H9 (cell line): ENCODE measurements around the gene NEURL3. TPM values are rescaled to one million over a fixed set of nuclear protein-coding genes. Genes with fewer than 3 reads are reported as not detected.

Experiments used
- DNase-seq: peaks from one replicate; pipeline ENCODE4 v3.0.0-alpha.2; 2017
- H2AFZ ChIP-seq: one replicate; pipeline ENCODE4 v1.6.1; 2013; ENCODE audit warnings: mild to moderate bottlenecking, low read length, control low read depth, moderate library complexity
- H2AK5ac ChIP-seq: 2 replicates; pipeline ENCODE4 v1.6.1; 2013; ENCODE audit warnings: low read length, control low read depth, mixed read lengths; ENCODE audit not compliant: insufficient read length
- H2BK120ac ChIP-seq: one replicate; pipeline ENCODE4 v1.6.1; 2013; ENCODE audit warnings: low read depth, mild to moderate bottlenecking, low read length, control low read depth, inconsistent platforms; ENCODE audit not compliant: poor library complexity, severe bottlenecking
- H2BK12ac ChIP-seq: 2 replicates; pipeline ENCODE4 v1.6.1; 2013; ENCODE audit warnings: low read length, control low read depth, mixed read lengths, low read depth; ENCODE audit not compliant: insufficient read length
- H2BK15ac ChIP-seq: 2 replicates; pipeline ENCODE4 v1.6.1; 2013; ENCODE audit warnings: low read depth, low read length, control low read depth
- H2BK20ac ChIP-seq: one replicate; pipeline ENCODE4 v1.6.1; 2013; ENCODE audit warnings: low read depth, mild to moderate bottlenecking, low read length, control low read depth, inconsistent platforms; ENCODE audit not compliant: poor library complexity, severe bottlenecking
- H2BK5ac ChIP-seq: 2 replicates; pipeline ENCODE4 v1.6.1; 2013; ENCODE audit warnings: low read length, control low read depth, mixed read lengths; ENCODE audit not compliant: insufficient read length
- H3K14ac ChIP-seq: 2 replicates; pipeline ENCODE4 v1.6.1; 2013; ENCODE audit warnings: low read length, control low read depth; ENCODE audit not compliant: insufficient read depth
- H3K18ac ChIP-seq: 2 replicates; pipeline ENCODE4 v1.6.1; 2013; ENCODE audit warnings: low read depth, mild to moderate bottlenecking, mixed read lengths, low read length, control low read depth; ENCODE audit not compliant: insufficient read length
- H3K23ac ChIP-seq: 2 replicates; pipeline ENCODE4 v1.6.1; 2013; ENCODE audit warnings: low read length, control low read depth, mixed read lengths, low read depth; ENCODE audit not compliant: insufficient read length
- H3K23me2 ChIP-seq: 2 replicates; pipeline ENCODE4 v1.6.1; 2013; ENCODE audit warnings: low read depth, mild to moderate bottlenecking, mixed read lengths, low read length, control low read depth; ENCODE audit not compliant: insufficient read length, poor library complexity, severe bottlenecking
- H3K27ac ChIP-seq: 2 replicates; pipeline ENCODE4 v1.5.1; 2013; ENCODE audit warnings: low read length, control low read depth, mixed read lengths, low read depth; ENCODE audit not compliant: insufficient read length
- H3K27me3 ChIP-seq: 2 replicates; pipeline ENCODE4 v1.6.1; 2013; ENCODE audit warnings: low read length, control low read depth, inconsistent platforms; ENCODE audit not compliant: insufficient read depth
- H3K4ac ChIP-seq: 2 replicates; pipeline ENCODE4 v1.6.1; 2013; ENCODE audit warnings: low read depth, mild to moderate bottlenecking, control low read depth, inconsistent platforms, low read length, moderate library complexity
- H3K4me1 ChIP-seq: 2 replicates; pipeline ENCODE4 v1.6.1; 2013; ENCODE audit warnings: low read length, control low read depth, inconsistent platforms; ENCODE audit not compliant: insufficient read depth
- H3K4me2 ChIP-seq: 2 replicates; pipeline ENCODE4 v1.6.1; 2013; ENCODE audit warnings: low read length, control low read depth, mixed read lengths; ENCODE audit not compliant: insufficient read length, insufficient read depth
- H3K56ac ChIP-seq: 2 replicates; pipeline ENCODE4 v1.6.1; 2013; ENCODE audit warnings: low read depth, mild to moderate bottlenecking, mixed read lengths, low read length, control low read depth; ENCODE audit not compliant: insufficient read length
- H3K79me1 ChIP-seq: 2 replicates; pipeline ENCODE4 v1.6.1; 2013; ENCODE audit warnings: low read depth, mild to moderate bottlenecking, moderate library complexity, low read length, control low read depth, inconsistent platforms; ENCODE audit not compliant: insufficient read depth, poor library complexity, severe bottlenecking
- H3K79me2 ChIP-seq: 2 replicates; pipeline ENCODE4 v1.6.1; 2013; ENCODE audit warnings: low read length, control low read depth, inconsistent platforms; ENCODE audit not compliant: insufficient read depth
- H3K9ac ChIP-seq: 2 replicates; pipeline ENCODE4 v1.6.1; 2013; ENCODE audit warnings: low read length, control low read depth, mixed read lengths; ENCODE audit not compliant: insufficient read length; ENCODE audit errors: extremely low read depth
- H3K9me3 ChIP-seq: one replicate; pipeline ENCODE4 v1.6.1; 2013; ENCODE audit warnings: low read depth, low read length, inconsistent platforms; ENCODE audit not compliant: control insufficient read depth
- H3T11ph ChIP-seq: one replicate; pipeline ENCODE4 v1.6.1; 2013; ENCODE audit warnings: mild to moderate bottlenecking, low read length, control low read depth, inconsistent platforms
- H4K20me1 ChIP-seq: one replicate; pipeline ENCODE4 v1.6.1; 2013; ENCODE audit not compliant: control insufficient read depth, insufficient read length, insufficient read depth
- H4K5ac ChIP-seq: 2 replicates; pipeline ENCODE4 v1.6.1; 2013; ENCODE audit warnings: low read depth, mild to moderate bottlenecking, mixed read lengths, low read length, control low read depth; ENCODE audit not compliant: insufficient read length
- H4K8ac ChIP-seq: replicated peaks from 2 replicates; pipeline ENCODE4 v1.6.1; 2013; ENCODE audit warnings: low read length, control low read depth, mixed read lengths, low read depth; ENCODE audit not compliant: insufficient read length
- H4K91ac ChIP-seq: 2 replicates; pipeline ENCODE4 v1.6.1; 2013; ENCODE audit warnings: low read depth, mild to moderate bottlenecking, moderate library complexity, mixed read lengths, low read length, control low read depth; ENCODE audit not compliant: insufficient read length
- H3K27ac Mint-ChIP-seq, 3 experiments: 2 replicates in 2 of 3; 3 replicates in 1 of 3; pipeline ENCODE4 v1.8.0; 2020 to 2021; ENCODE audit warnings: mixed read lengths in 3 of 3, mild to moderate bottlenecking in 1 of 3, moderate library complexity in 1 of 3
- H3K27me3 Mint-ChIP-seq: 2 replicates; pipeline ENCODE4 v1.8.0; 2021; ENCODE audit warnings: low read depth, mild to moderate bottlenecking, moderate library complexity, mixed read lengths
- H3K36me3 Mint-ChIP-seq, 3 experiments: 2 replicates in 2 of 3; 3 replicates in 1 of 3; pipeline ENCODE4 v1.8.0; 2020 to 2021; ENCODE audit warnings: low read depth in 3 of 3, mixed read lengths in 3 of 3; ENCODE audit not compliant: insufficient read depth in 1 of 3
- H3K4me1 Mint-ChIP-seq, 2 experiments: 2 replicates each; pipeline ENCODE4 v1.8.0; 2020; ENCODE audit warnings: mixed read lengths in 2 of 2
- H3K4me3 Mint-ChIP-seq, 2 experiments: 2 replicates in 1 of 2; 3 replicates in 1 of 2; pipeline ENCODE4 v1.8.0; 2020 to 2021; ENCODE audit warnings: mild to moderate bottlenecking in 2 of 2, mixed read lengths in 2 of 2, moderate library complexity in 1 of 2
- H3K9me3 Mint-ChIP-seq, 2 experiments: 2 replicates in 1 of 2; 3 replicates in 1 of 2; pipeline ENCODE4 v1.8.0; 2020; ENCODE audit warnings: mild to moderate bottlenecking in 2 of 2, mixed read lengths in 2 of 2, moderate library complexity in 1 of 2
- WGBS: extraction: QIAGEN DNeasy Blood & Tissue Kit; methylation state at CpG from one replicate; pipeline ENCODE4 v1.1.7; 2013; ENCODE audit warnings: missing lambda C conversion rate, low lambda C conversion rate, mixed read lengths; ENCODE audit not compliant: insufficient read length; ENCODE audit errors: extremely low coverage; 5-methylcytosine and 5-hydroxymethylcytosine counted together
- total RNA-seq: library from RNA; stranded (reverse); gene quantifications from 2 replicates; pipeline ENCODE4 v1.2.1, GENCODE V29; 2021
- TF ChIP-seq, protein P1 (sequence below): fragments of 200-600 bp; sonication (generic); conservative IDR thresholded peaks from 3 replicates; pipeline ENCODE4 v1.8.0; 2021; ENCODE audit warnings: antibody characterized with exemption, mild to moderate bottlenecking

NEURL3 gene
- total RNA-seq, 1 experiment from 2014 or later, result not detected

DNA sequence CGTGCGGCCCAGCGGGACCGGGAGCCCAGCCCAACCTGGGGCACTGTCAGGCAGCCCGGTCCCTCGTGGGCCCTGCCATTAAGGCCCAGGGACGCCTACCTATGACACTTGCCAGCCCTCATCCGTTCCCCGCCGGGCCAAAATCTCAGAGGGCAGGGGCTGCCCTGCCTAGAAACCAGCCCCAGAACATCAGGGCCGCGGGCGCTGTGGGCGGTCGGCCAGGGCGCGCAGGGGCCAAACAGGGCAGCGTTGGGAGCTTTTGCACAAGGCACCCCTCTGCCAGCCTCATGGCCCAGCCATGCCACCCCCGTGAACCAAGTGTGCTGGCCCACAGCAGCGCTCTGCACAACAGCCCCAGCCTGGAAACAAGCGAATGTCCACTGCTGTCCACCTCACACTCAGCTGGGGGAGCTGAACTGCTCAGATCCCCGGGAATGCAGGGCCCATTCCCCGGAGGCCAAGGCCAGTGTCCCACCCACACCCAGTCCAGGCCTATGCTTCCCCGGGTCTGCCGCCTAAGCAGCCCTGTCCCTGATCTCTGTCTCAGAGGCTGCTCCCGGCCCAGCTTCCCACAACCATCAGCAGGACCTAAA lies 3.5 kb upstream of the NEURL3 start:
- TF ChIP-seq, protein P1, sequence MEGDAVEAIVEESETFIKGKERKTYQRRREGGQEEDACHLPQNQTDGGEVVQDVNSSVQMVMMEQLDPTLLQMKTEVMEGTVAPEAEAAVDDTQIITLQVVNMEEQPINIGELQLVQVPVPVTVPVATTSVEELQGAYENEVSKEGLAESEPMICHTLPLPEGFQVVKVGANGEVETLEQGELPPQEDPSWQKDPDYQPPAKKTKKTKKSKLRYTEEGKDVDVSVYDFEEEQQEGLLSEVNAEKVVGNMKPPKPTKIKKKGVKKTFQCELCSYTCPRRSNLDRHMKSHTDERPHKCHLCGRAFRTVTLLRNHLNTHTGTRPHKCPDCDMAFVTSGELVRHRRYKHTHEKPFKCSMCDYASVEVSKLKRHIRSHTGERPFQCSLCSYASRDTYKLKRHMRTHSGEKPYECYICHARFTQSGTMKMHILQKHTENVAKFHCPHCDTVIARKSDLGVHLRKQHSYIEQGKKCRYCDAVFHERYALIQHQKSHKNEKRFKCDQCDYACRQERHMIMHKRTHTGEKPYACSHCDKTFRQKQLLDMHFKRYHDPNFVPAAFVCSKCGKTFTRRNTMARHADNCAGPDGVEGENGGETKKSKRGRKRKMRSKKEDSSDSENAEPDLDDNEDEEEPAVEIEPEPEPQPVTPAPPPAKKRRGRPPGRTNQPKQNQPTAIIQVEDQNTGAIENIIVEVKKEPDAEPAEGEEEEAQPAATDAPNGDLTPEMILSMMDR, result no peak
- Histone ChIP-seq H3K56ac (no peak overlapping the region), H2AK5ac (no peak overlapping the region), H3K4ac (no peak overlapping the region), H3K18ac (no peak overlapping the region), H2BK12ac (no peak overlapping the region), H3K27me3 (no peaks in the 10 kb centered on the region; the same call in 1 of the 2 replicates), H3T11ph (no peak overlapping the region), H3K79me1 (no peaks in the 10 kb centered on the region), H2BK15ac (no peak overlapping the region), H4K91ac (no peak overlapping the region), H2BK120ac (no peak overlapping the region), H3K14ac (no peak overlapping the region), H4K8ac (no peak overlapping the region), H3K79me2 (no peaks in the 10 kb centered on the region), H2BK5ac (no peak overlapping the region), H3K9me3 (no peaks in the 10 kb centered on the region), H3K9ac (no peak overlapping the region), H4K20me1 (no peaks in the 10 kb centered on the region), H4K5ac (no peak overlapping the region), H3K23ac (no peak overlapping the region), H3K27ac (no peak overlapping the region), H2BK20ac (no peak overlapping the region), H3K4me2 (no peak overlapping the region), H3K4me1 (no peaks in the 10 kb centered on the region), H2AFZ (no peak overlapping the region), H3K23me2 (no peaks in the 10 kb centered on the region)
- no peaks in the 10 kb centered on the region; a peak in 1 of 7 replicates for H3K36me3 Mint-ChIP-seq
- H3K27me3 Mint-ChIP-seq, result peaks cover 43% of the 10 kb centered on the region
- peaks cover 19 to 23% of the 10 kb centered on the region in 2 experiments for H3K4me1 Mint-ChIP-seq
- H3K9me3 Mint-ChIP-seq, result no peaks in the 10 kb centered on the region; a peak in 1 of 5 replicates
- no CpG with 5 or more reads among the region's 26 CpGs for WGBS
- DNase-seq, result no peak
- H3K4me3 Mint-ChIP-seq, result peak overlapping the region in 1 of 2 experiments; percentile 16; a peak in 1 of 5 replicates
- H3K27ac Mint-ChIP-seq, result no peak overlapping the region
